ENCODE results near the gene BTBD16. TPM values are rescaled to one million over a fixed set of nuclear protein-coding genes. Genes with fewer than 3 reads are reported as not detected.

Gene BTBD16
- total and polyA plus RNA-seq, 2 of the 13 experiments (the other 11 are each of a cell fraction or from before 2014, with no cell fraction given) = 5.0 to 11.9 TPM

- TF ChIP-seq FIP1L1 (IDR thresholded peaks at IDR 0.05; ENCODE audit: borderline replicate concordance, insufficient read depth, low read depth, low read length) = no peak
- TF ChIP-seq CREB1 (IDR thresholded peaks at IDR 0.05) = no peak
- no peak for TF ChIP-seq CREB1 (CRISPR knock-in tag; IDR thresholded peaks at IDR 0.05)
- TF ChIP-seq CSRNP2 (CRISPR knock-in tag; conservative IDR thresholded peaks at IDR 0.05; ENCODE audit: low read depth) = no peak
- no peak for TF ChIP-seq ZNF629 (CRISPR knock-in tag; conservative IDR thresholded peaks at IDR 0.05)
- TF ChIP-seq ATRX (CRISPR knock-in tag; IDR thresholded peaks at IDR 0.05; ENCODE audit: borderline replicate concordance) = no peak
- no peak for TF ChIP-seq HBP1 (CRISPR knock-in tag; IDR thresholded peaks at IDR 0.05; ENCODE audit: low read depth)
- no peak for TF ChIP-seq ZNF414 (CRISPR knock-in tag; IDR thresholded peaks at IDR 0.05)
- TF ChIP-seq ZNF138 (CRISPR knock-in tag; IDR thresholded peaks at IDR 0.05; ENCODE audit: low read depth) = no peak
- no peak for TF ChIP-seq SMARCE1 (IDR thresholded peaks at IDR 0.05; ENCODE audit: borderline replicate concordance)
- no peak for TF ChIP-seq TRIM22 (IDR thresholded peaks at IDR 0.05)
- 0 out of 2 replicates have a peak, but pooled peaks have one; percentile 30 for TF ChIP-seq RXRA (CRISPR knock-in tag; IDR thresholded peaks at IDR 0.05)
- TF ChIP-seq ZBTB25 (CRISPR knock-in tag; IDR thresholded peaks at IDR 0.05) = no peak
- 0 out of 2 replicates have a peak, but pooled peaks have one; percentile 27 for TF ChIP-seq TFAP4 (IDR thresholded peaks at IDR 0.05; ENCODE audit: borderline replicate concordance, low read depth)
- no peak for TF ChIP-seq ZNF10 (CRISPR knock-in tag; IDR thresholded peaks at IDR 0.05; ENCODE audit: borderline replicate concordance, low read depth)
These were observed 3.0 kb upstream of the BTBD16 start (continued) for GRCh38 chr10:122267849-122268737.

Data from HepG2 (cell line).